ENCODE measurements around the gene KCNN4. TPM values are rescaled to one million over a fixed set of nuclear protein-coding genes. Genes with fewer than 3 reads are reported as not detected.

KCNN4 gene
- total and polyA plus RNA-seq, 2 of the 13 experiments (the other 11 are each of a cell fraction or from before 2014, with no cell fraction given) = 0.13 to 0.25 TPM

GRCh38 chr19:43727593-43727853, 53.2 kb downstream of the KCNN4 start:
- Histone ChIP-seq H3K79me2 (ENCODE audit: insufficient read depth, low read length) (no peaks in the 10 kb centered on the region), H3K27me3 (ENCODE audit: control insufficient read depth in 1 of 2, insufficient read depth in 2 of 2, low read length in 2 of 2) (no peaks in the 10 kb centered on the region), H4K20me1 (ENCODE audit: insufficient read depth, low read length) (no peaks in the 10 kb centered on the region), H3K9me3 (ENCODE audit: low read length) (no peaks in the 10 kb centered on the region), H3K4me2 (ENCODE audit: low read depth, low read length) (no peak overlapping the region), H3K4me1 (ENCODE audit: insufficient read depth, low read length) (no peaks in the 10 kb centered on the region), H3K27ac (ENCODE audit: extremely low read length, insufficient read depth, low read length) (no peak overlapping the region), H3K4me3 (replicated peaks in 1 of 3; ENCODE audit: insufficient read depth in 1 of 3, low read depth in 2 of 3, low read length in 3 of 3) (no peak overlapping the region), H3K9ac (ENCODE audit: insufficient read depth, low read depth, low read length) (no peak overlapping the region), H3K36me3 (replicated peaks in 1 of 2; ENCODE audit: control insufficient read depth in 1 of 2, insufficient read depth in 2 of 2, low read length in 2 of 2) (peaks cover 4 to 22% of the 10 kb centered on the region in 2 experiments; a peak in 4 of 5 replicates), H2AFZ (ENCODE audit: low read length) (no peak overlapping the region)
- TF ChIP-seq MAFG (CRISPR knock-in tag; IDR thresholded peaks at IDR 0.05) (no peak), IKZF1 (IDR thresholded peaks at IDR 0.05) (no peak), CTCF (CRISPR knock-in tag; IDR thresholded peaks at IDR 0.05) (no peak), ZNF644 (CRISPR knock-in tag; IDR thresholded peaks at IDR 0.05; ENCODE audit: low read depth) (no peak), LCORL (IDR thresholded peaks at IDR 0.05) (no peak), LCORL (CRISPR knock-in tag; IDR thresholded peaks at IDR 0.05) (no peak), AGO2 (optimal IDR thresholded peaks at IDR 0.05; ENCODE audit: low read depth, low read length) (peak; percentile 64), ZC3H4 (CRISPR knock-in tag; IDR thresholded peaks at IDR 0.05; ENCODE audit: borderline replicate concordance) (no peak)
- ATAC-seq (no peak), FAIRE-seq (no peak), DNase-seq (ENCODE audit: low spot score) (no peak)
- no TSS peak for BruUV-seq (replicated peaks)
- intact Hi-C loops (cut with micrococcal nuclease; ENCODE audit: unreplicated experiment) = no loop called here
- CTCF ChIA-PET (ENCODE audit: low intra/inter-chr PET ratio, low total read pairs) = no interaction called here
- POLR2A ChIA-PET = no interaction called here
- 92% methylated on average over 3 of the region's 4 CpGs for WGBS (ENCODE audit: low lambda C conversion rate)
- in situ Hi-C loops (cut with HindIII; ENCODE audit: extremely low pct_ligation_motif_present, low pct_unique_long_range_greater_than_20kb) = no loop called here
